ELF-1 (cell line): ENCODE data around the gene WNT7A.
"Not testable (repeated sequence)": the region's sequence is repeated elsewhere in the genome, so short reads cannot be mapped to it uniquely, and the experiment has no call there.

Source experiments
- DNase-seq: peaks from one replicate; pipeline ENCODE4 v3.0.0-alpha.2; 2016; ENCODE audit warnings: low read depth, low spot score

Gene WNT7A

DNA sequence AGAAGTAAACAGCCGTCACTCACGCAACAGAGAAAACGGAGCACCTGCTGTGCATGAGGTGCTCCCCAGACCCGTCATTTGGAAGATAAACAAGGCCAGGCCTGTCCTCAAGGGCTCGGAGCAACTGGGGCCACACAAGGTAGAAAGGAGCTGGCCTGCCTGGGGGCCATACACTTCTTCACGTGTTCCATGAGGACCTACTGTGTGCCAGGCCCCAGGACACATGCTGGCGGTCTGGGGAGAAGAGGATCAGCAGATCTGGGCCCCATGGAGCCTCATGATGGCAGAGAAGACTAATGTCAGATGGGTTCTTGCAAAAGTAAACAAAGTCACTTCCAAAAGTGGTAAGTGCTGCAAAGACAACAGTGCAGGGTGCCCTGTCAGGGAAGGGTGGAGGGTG, 14.3 kb downstream of the WNT7A start:
- no peak for DNase-seq

DNA sequence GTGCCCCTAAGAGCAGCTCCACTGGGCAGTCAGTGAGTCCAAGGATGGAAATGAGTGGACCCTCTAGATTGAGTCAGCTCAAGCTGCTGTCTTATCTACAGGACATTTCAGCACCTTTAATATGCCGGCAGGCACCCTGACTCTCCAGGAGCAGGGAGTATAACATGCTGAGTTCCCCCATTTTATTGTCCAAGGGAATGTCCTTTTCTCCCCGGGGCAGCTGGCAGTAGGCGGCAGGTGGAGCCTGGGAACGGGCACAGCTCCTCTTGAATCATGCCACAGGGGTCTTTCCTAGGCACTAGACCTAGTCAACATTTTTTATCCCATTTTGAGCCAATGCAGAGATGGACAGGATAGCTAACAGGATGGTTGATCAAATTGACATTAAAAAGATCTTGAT, 14.8 kb downstream of the WNT7A start:
- DNase-seq = no peak

DNA sequence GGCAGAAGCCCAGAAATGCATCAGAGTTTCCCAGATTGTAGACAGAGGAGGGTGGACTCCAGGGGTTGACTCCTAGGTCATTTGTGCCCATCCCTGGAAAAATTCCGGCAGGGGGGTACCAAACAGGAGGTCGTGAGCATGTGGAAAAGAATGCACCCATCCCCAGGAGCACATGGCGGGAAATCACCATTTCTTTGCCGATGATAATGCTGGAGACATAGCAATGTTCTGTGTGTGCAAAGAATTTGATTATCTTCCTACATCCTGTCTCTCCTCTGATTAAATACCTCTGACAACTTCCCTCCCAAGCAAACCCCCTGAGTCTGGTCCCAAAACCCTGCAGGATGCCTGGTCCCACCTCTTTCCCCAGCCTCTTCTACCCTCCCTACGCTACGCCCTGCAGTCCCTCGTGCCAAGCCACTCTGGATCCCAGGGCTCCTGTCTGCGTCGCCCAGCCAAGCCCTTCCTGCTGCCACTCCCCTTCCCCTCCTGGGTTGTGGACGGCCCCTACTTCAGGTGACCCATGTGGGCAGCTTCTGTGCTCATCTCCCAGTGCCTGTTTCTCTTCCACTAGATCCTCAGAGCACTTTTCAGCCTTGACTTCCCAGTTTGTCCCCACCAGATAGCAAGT, 15.8 kb downstream of the WNT7A start:
- DNase-seq = no peak

DNA sequence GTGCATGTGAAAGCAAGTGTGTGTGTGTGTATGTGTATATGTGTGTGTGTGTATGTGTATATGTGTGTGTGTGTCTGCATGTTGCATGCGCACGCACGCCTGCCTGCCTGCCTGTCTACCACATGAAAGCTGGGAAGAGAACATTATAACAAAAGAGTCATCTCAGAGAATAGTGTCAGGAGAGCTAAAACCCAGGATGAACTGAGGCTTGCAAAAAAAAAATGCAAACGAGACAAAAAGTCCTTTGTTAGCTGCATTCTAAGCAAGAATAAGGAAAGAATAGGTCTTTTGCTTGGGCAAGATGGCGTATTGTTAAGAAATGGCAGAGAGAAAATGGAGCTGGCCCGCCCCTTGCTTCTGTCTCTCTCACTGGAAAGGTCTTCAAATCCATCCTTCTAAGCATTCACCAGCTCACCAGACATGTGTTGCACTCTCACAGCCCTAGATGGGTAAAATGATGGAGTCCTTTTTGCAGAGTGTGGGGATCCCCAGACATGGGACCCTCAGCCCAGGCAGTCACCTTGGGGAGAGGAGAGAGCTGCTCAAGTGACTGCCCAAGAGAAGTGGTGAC, 16.4 kb downstream of the WNT7A start:
- no peak for DNase-seq

DNA sequence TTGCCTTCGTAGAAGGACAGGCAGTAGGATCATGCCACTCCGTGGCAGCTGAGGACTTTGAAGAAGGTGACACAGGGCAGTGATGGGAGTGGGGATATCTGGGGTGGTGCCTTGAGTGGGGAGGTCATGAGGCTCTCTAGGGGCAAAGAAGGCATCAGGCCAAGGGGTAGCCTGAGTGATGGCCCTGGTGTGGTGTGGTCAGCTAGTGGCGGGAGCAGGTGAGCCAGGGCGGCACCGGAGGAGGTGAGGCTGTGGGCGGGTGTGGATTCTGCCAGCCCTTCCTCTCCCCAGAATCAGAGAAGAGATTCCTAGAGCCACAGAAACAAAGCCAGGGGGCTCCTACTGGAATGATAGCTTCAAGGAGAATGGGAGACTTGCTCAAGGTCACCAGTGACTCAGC, 18.4 kb downstream of the WNT7A start:
- no peak for DNase-seq

DNA sequence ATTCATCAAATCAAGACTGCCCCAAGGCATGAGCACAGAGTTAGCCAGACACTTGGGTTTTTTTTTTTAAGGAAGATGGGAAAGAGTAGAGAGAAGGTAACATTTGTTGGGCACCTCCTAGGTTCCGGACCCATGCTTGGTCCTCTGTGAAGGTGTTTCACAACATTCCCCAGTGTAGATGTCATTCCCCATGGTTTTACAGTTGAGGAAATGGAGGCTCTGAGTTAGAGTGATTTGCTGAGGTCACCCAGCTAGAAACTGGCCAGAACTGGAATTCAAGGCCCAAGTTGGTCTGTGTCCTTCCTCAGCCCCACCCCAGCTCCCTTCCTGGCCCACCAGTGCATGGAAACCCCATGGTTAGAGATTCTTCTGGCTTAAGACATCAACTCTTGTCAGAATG, 19.9 kb downstream of the WNT7A start:
- no peak for DNase-seq

DNA sequence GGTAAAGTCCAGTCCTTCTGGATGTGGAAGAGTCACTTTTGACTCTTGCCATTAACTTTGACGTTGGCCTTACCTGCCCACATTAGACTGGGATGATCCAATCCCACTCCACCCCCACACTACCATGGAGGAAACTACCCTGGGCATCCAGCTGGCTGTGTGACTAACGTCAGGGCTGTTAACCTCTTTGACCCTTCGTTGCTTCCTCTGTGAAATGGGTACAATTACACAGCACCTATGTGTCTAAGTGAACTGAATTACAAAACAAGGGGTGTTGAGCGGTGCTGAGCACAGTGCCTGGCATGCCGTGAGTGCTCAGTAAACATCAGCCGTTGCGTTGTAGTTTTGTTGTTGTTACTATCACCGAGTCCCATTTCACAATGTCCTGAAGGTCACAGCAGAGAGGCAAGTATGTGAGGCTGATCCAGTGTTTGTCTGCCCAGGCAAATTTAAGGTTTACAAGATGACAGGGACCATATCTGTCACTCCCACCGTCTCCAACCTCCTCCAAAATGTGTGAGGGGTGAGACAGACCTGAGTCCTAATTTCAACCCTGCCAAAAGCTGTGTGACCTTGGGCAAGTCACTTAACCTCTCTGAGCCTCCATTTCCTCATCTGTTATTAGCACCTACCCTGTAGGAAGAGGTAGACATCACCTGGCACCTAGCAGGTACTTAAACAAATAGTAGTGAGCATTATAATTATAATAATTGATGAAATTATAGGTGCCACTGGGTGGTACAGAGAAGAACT, 20.9 kb downstream of the WNT7A start:
- DNase-seq = no peak

DNA sequence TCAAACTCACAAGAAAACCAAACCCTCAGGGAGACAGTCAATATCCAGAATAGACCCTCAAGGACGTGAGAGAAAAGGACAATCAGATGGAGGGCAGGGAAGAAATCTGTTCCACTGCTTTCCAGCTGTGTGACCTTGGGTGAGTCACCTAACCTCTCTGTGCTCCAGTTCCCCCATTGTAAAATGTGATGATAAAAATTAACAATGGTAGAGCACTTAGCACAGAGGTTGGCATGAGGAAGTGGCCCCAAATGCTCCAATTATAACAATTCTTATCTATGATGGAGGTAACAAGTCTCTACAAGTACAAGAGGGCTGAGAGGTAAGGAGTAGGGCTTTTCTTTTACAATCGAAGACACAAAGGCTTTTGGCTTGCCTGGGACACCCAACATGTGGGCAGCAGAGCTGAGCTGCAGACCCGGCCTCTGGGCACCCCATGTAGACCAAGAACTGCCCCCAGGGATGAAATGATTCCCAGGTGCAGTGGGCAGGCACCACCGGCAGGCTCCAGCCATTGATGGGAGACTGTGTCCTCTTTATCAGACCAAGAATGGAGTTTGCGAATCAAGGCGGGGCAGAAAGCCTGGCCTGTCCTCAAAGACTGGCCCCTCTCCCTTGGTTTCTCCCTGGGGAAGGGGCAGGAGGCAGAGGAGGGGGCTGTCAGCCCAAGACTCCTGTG, 22.0 kb downstream of the WNT7A start:
- DNase-seq = no peak

DNA sequence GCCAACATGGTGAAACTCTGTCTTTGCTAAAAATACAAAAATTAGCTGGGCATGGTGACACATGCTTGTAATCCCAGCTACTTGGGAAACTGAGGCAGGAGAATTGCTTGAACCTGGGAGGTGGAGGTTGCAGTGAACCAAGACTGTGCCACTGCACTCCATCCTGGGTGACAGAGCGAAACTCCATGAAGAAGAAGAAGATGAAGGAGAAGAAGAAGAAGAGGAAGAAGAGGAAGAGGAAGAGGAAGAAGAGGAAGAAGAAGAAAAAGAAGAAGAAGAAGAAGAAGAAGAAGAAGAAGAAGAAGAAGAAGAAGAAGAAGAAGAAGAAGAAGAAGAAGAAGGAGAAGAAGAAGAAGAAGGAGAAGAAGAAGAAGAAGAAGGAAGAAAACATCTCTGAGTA, 23.2 kb downstream of the WNT7A start:
- not testable (repeated sequence) for DNase-seq

DNA sequence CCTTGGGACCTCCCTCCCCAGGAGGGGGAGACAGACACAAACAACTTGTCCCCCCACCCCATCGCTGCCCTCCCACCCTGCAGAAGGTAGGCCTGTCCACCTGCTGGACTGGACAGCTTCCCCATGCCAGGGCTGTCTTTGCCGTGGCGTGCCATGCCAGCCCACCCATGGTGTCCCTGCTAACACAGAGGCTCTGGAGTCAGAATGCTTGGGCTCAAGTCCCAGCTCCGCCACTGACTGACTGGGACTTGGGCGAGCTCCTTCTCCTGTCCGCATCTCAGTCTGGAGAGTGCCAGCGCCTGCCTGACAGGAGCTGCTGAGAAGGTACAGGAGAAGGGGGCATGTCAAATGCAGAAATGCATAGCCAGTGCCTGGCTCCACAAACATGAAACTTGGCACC, 23.9 kb downstream of the WNT7A start:
- DNase-seq = no peak

DNA sequence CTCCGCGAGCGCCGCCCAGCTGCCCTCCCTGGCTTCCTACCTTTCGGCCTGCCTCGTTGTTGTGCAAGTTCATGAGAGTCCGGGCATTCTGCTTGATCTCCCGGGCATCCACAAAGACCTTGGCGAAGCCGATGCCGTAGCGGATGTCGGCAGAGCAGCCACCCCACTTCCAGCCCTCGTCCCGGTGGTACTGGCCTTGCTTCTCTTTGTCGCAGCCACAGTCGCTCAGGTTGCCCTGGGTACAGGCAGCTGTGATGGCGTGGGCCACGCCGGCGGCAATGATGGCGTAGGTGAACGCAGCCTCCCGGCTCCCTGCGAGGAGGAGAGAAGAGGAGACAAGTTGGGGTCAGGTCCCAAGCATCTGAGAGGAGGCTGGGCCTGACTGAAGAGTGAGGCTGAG, 25.4 kb downstream of the WNT7A start:
- no peak for DNase-seq

DNA sequence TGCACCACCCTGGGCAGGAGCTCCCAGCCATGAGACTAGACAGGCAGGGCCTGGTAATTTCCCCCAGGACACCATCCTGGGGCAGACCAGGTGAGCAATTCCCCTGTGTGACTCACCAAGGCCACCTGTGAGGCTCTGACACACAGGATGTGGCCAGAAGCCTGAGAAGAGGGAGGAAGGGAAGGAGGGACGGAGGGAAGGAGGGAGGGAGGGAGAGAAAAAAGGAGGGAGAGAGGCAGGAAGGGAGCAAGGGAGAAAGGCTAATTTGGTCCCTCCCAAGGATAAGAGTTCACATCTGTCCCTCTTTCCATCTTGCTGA, 25.9 kb downstream of the WNT7A start:
- peak; percentile 16 for DNase-seq

DNA sequence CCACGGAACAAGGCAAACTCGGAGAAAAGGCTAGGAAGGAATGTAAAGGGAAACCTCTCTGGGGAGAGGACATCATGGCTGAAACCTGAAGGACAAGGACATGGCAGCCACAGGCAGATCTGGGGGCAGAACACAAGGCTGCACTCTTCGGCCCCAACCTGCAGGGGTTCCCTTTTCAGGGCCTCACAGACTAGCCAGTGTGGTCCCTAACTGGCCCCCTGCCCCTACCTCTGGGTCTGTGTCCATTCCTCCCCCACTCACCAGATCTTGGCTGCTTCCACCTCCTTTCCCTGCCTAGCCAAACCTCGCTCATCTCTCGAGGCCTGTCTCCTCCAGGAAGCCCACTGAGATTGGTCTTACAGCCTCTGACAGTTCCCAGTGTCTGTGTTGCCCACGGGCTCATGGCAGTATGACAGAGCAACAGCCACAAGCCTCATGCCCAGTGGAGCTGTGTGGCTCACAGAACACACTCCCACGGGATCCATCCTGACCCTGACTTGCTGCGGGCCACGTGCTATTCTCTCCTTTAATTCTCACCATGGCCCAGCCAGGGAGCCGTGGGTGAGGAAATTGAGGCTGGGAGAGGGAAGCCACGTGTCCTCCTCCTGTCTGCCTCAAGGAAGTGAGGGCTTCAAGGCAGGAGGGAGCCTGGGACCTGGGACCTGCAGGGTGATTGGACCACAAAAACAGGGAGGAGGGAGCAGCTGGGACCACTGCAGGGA, 26.5 kb downstream of the WNT7A start:
- DNase-seq = no peak

DNA sequence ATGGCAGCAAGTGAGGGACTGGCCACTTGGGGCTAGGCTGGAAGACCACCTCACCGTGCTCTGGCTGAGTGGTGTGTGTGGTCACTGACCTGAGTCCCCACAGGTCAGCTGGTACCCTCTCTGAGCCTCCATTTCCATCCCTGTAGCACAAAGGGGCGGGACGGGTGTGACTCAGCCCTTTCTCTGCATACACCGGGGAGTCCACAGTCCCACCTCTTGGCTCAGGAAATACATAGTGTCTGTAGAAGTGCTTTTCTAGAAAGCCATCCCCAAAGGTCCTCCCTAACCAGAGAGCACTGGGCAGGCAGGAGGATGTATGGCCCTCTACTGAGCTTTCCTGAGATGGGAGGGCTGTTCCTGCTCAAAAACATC, 27.2 kb downstream of the WNT7A start:
- no peak for DNase-seq

DNA sequence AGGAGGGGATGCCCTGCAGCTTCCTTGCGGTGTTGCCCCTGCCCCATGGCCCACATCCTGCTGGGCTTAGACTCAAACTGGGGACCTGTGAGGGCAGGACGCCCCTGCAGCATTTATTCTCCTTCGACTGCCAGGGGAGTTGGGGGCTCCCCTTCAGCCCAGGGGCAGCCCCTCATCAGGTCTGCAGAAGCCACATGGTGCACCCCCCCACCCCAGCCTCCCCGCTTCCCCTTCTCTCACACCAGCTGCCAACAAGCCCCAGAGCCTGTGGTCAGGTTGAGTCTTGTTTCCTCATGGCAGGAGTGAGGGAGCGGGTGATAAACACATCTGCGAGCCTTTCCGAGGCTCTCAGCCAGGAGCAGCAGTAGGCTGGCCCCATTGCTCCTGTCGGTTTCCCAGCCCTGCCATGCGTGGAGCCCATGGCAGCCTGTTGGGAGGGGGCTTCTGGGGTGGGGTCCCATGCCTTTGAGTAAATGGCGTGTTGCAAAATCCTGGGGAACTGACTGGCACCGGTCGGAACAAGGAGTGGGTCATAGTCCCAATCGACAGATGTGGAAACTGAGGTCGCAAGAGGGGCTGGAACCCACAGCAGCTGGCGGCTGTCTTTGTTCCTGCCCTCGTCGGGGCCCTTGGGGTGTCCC, 27.8 kb downstream of the WNT7A start:
- DNase-seq = no peak

DNA sequence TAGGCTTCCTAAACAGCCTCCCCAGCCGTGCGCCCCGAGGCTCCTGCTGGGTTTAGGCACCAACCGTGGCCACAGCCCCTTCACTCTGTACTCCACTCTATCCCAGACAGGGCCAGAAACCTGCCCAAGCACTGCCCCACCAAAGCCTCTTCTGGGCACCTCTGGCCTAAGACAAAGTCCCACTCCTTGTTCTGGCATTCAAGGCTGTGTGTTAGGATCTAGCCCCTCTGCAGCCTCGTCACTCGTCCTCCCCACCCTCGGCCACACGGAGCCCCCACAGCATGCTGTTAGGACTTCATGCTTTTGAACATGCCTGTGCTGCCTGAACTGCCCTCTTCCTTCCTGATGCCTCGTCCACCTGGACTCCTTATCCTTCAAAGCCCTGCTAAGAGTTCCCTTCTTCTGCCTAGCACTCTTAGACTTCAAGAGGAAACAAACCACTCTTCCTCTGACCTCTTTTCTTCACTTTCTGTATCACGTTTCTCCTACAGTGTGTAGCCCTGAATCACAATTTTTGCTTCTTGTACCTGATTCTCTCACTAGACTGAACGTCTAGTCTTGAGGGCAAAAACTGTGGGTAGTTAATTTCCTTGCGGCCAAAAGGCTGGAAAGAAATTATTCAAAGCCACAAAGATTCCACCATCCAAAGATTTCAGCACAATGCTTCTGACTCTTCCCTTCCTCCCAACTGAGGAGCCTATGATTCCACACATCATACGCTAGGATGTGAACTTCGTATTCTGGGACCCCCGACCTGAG, 28.6 kb downstream of the WNT7A start:
- DNase-seq = peak; percentile 32

DNA sequence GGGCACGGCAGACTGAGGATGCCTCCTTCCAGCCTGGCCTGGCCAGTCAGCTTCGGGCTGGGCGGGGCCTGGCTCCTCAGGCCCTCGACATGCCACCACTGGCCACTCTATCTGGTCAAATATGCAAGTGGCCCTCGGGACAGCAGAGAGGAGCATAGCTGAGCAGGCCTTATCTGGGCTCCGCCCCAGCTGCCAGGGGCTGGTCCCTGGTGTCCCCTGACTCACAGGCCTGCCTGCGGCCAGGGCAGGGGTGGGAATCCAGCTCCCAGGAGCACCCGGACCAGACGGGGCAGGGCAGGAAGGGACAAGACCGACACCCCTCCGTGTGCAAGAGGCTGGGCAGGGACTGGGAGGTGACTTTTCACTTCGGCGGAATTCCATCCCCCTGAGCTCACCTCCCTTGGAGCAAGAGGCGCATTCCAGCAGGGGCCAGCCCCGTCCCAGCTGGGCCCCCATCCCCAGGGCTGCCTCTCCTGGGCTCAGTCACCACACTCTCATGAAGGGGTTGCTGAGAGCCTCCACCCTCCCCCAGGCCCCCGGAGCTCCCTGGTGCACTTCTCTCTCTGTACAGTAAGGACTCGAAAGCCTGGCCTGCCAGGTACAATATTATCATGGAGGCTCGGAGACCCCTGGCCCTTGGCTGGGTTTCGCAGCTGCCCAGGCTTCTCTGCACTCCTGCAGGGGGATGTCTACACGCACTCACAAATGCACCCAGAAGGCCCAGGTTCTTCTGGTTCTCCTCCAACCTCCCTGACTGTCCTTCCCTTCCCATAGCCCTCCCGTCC, 29.5 kb downstream of the WNT7A start:
- DNase-seq = peak; percentile 95

DNA sequence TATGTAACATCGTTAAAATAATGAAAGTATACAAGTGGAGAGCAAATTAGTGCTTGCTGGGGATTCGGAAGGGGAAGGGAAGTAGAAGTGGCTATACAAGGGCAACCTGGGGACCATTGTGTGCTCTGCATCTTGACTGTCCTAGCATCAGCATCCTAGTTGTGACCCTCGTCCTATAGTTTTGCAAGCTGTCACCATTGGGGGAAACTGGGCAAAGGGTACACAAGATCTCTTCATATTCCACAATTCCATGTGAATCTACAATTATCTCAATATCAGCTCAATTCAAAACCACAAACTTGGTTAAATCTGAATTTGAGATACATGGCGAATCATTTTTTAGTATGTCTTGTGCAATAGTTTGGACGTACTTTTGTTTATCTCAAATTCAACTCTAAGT, 30.9 kb downstream of the WNT7A start:
- DNase-seq = no peak

DNA sequence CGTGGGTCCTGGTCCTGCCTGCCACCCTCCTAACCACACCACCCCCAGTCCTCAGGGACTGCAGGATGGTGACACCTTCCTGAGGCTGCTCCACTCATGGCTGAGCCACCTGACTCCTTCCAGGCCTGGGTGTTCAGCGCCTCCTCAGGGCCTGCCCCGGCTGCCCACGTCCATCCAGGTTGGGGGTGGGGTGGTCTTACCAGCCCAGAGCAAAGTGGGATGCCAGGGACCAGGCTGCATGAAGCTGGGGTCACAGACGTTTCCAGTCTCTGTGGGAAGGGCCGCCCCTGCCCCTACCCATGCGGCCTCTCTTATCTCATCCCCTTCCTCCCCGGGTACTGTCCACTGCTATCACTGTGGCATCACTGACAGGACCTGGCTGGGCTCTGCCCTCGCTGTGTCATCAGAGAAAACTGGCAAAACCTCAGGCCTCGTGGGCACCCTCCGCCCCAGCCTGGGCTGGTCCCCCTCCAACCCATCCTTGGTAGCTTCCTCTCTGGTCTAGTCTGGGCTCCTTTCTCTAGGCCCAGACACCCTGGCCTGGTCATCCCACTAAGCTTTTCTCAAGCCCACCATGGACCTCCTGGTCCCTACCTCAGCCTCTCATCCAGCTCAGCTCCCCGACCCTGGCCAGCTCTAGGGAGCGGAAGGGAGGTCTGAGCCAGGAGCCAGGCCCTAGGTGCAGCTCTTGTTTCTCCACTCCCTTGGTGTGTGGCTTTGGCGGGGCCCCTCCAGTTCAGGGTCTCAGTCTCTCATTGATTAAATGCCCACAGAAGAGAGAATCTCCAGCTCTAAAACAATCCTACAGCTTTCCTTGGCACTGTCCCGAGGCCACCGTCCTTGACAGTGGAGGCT, 32.9 kb downstream of the WNT7A start:
- no peak for DNase-seq
